Activated CD8-positive, alpha-beta memory T cell treated with anti-CD3 and anti-CD28 coated beads for 1 hour (primary cell): ENCODE data around the gene LRRC1.

ENCODE experiments used
- DNase-seq, 2 donors: peaks; one replicate each; pipeline ENCODE4 v3.0.0-alpha.2; 2020; ENCODE audit warnings: low read depth in 1 of 2; ENCODE audit errors: extremely low read depth in 1 of 2

Gene LRRC1

DNA sequence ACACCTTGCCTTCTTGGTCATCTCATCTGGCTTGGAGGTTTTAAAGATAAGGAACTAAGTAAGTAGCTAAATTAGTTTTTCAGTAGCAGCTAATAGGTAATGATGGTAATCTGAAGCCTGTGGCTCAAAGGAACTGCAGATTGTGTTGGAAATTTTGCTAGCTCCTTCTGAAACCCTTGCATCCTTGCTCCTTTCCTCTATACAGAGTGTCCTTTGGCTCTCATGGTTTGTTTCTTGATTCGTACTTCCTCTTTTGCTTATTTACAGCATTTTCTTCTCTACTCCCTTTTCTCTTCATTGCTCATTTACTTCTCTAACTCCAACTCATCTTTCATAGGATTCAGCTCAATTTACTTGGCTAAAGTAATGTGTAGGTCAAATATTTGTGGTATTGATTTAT, 19.0 kb downstream of the LRRC1 start:
- no peak for DNase-seq

DNA sequence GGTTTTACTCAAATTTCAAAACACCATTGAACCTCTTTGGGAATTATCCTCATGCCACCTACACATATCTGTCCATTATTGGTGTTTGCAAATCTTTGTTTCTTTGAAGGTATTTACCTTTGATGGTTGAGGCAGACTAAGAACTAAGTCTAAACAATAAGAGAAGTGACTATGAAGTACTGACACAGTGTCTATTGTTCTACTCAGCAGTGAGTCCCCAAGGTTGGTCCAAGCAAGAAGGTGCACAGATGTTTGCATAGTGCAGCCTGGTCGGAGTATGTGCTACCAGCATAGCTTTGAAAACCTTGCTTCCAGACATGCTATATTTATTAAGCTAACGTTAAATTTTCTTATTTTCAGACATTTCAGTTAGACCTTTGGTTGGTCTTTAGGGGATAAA, 19.5 kb downstream of the LRRC1 start:
- DNase-seq: no peak

- DNase-seq: no peak
These were observed 20.7 kb downstream of the LRRC1 start for GRCh38 chr6:53815381-53816119.

GRCh38 chr6:53818858-53819609, 24.2 kb downstream of the LRRC1 start:
- no peak for DNase-seq

GRCh38 chr6:53822401-53823125, 27.8 kb downstream of the LRRC1 start:
- no peak for DNase-seq

- no peak for DNase-seq
These were observed 29.9 kb downstream of the LRRC1 start for GRCh38 chr6:53824714-53825113.

DNA sequence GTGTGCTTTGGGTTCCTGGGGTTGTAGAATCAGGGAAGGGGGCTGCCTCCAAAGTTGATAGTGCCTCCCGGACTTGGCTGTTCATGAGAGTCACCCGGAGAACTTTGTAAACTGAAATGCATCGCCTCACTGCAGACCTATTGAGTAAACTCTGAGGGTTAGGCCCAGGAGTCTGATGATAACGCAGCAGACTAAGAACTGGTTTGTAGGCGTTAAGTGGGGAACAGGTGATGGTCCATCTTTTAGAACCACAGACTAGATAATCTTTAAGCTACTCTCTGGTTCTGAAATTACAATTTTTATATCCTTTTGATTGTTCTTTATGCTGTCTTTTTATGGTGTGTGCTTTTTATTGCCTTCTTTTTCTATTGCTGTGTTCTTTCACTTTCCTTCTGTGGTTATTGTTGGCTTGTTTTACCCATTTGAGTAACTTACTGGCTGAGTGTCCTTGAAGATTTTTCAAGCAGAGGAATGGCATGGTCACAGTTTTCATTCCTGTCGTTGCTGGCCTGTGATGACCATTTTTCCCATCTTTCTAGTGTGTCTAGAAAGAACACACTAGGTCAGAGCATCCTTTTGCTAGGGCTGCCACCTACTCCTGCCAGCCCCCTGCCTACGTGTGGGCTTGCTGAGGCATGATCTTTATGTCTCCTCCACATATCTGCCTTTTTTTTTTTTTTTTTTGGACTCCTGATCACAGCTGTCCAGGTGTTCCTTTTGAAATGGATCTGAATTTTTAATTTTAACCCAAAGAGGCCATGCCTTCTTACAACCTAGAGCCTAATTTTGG, 30.9 kb downstream of the LRRC1 start:
- no peak for DNase-seq

DNA sequence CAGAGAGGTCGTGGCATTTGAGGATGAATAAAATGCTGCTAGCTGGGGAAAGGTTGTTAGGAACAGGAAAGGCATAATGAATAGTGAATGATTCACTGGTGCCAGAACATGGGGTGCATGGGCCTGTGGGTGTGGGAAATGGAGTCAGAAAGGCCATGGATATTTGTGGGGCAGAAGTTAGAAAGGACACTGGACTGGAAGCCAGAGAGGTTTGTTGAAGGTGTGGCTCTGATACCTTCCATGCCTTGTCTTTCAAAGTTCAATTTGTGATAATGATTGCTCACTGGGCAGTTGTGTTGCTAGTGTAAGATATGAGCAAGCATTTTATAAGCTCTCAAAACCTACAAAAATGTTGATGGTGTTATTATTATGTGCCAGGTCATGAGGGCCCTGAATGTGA, 32.7 kb downstream of the LRRC1 start:
- DNase-seq: no peak

DNA sequence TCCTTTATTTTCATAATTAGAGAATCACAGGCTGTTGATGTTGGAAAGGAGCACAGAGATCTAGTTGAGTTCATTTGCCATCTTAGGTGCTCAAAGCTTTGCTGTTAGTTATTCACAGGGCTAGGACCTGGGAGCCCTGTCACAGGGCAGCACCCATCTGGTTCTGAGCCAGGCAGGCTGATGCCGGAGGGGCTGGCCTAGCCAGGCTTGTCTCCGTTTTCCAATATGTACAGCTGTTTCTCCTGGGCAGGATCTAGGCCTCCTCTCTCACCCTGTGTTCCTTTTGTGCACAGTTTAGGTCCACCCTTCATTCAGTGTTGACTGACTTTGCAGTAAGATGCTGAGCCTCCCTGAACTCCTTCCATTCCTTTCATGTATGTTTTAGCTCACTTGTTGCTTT, 33.4 kb downstream of the LRRC1 start:
- no peak for DNase-seq

DNA sequence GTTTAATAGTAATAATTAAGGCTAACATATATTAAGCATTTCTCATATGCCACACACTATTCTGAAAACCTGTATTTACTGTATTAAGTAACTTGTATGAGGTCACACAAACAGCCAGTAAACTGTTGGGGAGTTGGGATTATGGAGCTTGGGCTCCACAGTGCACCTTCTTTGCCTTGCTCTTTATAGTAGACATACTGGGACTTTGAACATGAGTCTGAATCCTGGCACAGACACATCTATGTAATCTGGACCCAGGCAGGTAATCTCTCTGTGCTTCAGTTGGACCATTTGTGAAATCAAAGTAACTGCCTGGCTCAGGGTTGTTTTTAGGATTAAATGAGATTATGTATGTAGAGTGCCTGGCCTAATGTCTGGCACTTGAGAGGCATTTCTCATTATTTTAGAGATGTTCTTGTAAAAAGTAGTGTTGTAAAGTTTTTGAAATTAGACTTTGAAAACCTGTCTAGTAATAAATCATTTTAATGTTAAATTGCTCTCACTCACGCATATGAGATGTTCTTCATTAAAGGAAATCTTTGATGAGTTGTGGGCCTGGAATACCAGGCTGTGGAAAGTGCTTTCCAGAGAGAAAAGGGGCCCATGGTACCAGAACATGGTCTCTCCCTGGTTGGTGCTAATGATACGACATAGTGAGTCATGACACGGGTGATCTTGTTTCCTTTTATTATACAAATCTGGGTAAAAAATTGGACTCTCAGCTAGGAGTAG, 34.3 kb downstream of the LRRC1 start:
- no peak for DNase-seq

- DNase-seq: no peak
These were observed 35.0 kb downstream of the LRRC1 start for GRCh38 chr6:53829698-53830221.

GRCh38 chr6:53830366-53830765, 35.6 kb downstream of the LRRC1 start:
- DNase-seq: no peak

GRCh38 chr6:53831081-53831869, 36.5 kb downstream of the LRRC1 start:
- no peak for DNase-seq

DNA sequence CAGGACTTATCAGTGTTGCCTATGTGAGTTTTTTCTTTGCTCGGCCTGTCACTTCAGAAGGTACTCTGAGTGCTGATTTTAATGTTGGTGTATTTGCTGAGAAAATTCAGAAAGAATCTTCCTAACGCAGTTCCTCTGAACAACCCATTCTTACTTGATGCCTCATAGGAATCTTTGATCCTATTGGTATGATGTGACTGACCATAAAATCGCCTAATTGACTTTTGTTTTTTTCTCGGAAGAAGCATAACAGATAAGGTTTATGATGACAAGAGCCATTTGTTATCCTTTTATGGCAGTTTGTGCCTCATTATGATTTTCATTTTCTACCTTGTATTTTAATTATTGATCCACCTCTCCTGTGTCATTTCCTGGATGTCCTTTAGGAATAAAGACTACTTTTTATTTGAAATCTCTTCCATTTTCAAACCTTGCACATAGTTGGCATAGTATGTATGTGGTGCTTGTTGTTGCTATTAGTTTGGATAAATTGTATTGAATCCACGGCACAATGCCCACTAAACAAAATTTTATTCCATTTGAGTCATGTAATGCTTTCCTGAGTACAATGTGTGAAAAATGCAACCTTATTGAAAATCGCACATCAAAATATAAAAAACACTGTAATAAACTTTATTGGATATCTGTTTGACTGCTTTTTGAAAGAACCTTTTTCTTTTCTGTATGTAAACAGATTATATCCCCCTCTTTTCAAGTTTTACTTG, 37.3 kb downstream of the LRRC1 start:
- no peak for DNase-seq

DNA sequence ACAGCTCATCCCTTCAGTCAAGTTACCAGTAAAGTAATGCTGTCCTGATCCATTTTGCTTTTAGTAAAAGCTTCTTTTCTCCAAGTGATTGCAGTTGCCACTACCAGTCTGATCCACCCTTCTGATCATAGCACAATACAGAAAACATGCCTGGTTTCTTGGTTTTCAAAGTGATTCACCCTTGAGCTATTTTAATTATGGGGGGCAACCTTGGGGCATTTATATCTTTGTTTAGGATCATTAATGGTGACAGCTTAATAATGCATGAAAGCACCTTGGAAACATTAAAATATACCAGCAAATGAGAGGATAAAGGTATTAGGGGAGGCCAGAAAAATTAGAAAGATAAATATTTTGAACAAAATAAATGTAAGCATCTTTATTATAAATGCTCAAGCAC, 38.4 kb downstream of the LRRC1 start:
- no peak for DNase-seq

- no peak for DNase-seq
These were observed 39.3 kb downstream of the LRRC1 start for GRCh38 chr6:53834132-53834531.

- no peak for DNase-seq
These were observed 43.3 kb downstream of the LRRC1 start for GRCh38 chr6:53837865-53838769.

GRCh38 chr6:53840027-53840426, 45.2 kb downstream of the LRRC1 start:
- DNase-seq: no peak
